Body of pancreas (tissue), 4 donors: ENCODE measurements around the gene PLPP3. TPM values are rescaled to one million over a fixed set of nuclear protein-coding genes. Genes with fewer than 3 reads are reported as not detected.

Experiments
- ATAC-seq: fragments of 150-250 bp; one replicate; pipeline ENCODE4 v1.9.1; 2016
- DNase-seq, 4 donors: peaks; one replicate each; pipeline ENCODE4 v3.0.0-alpha.2; 2019
- H3K27ac ChIP-seq, 4 donors: fragments of 200-600 bp; sonication (generic); 1 replicate in 3 of 4; 2 replicates in 1 of 4; pipeline versions ENCODE4 v1.5.1 to v1.6.1; 2016 to 2019; ENCODE audit warnings: mild to moderate bottlenecking in 1 of 4, mixed read lengths in 1 of 4, moderate library complexity in 1 of 4
- H3K27me3 ChIP-seq, 2 donors: fragments of 200-600 bp; sonication (generic); one replicate each; pipeline ENCODE4 v1.6.0; 2016; ENCODE audit warnings: mild to moderate bottlenecking in 1 of 2
- H3K36me3 ChIP-seq, 2 donors: fragments of 200-600 bp; sonication (generic); replicated peaks in 1 of 2; 2 replicates each; pipeline ENCODE4 v1.5.1; 2016; ENCODE audit warnings: low read depth in 2 of 2; ENCODE audit not compliant: insufficient read depth in 1 of 2
- H3K4me1 ChIP-seq: fragments of 200-600 bp; sonication (generic); one replicate; pipeline ENCODE4 v1.6.0; 2016
- H3K4me3 ChIP-seq, 2 donors: fragments of 200-600 bp; sonication (generic); 1 replicate in 1 of 2; 2 replicates in 1 of 2; pipeline ENCODE4 v1.5.1; 2016 to 2019
- H3K9me3 ChIP-seq, 3 donors: fragments of 200-600 bp; sonication (generic); 1 replicate in 2 of 3; 2 replicates in 1 of 3; pipeline ENCODE4 v1.5.1; 2016
- POLR2A ChIP-seq, 3 donors: fragments of 450-650 bp; IDR thresholded peaks; one replicate each; pipeline ENCODE4 v1.6.1; 2016; ENCODE audit warnings: antibody characterized with exemption in 3 of 3, mild to moderate bottlenecking in 2 of 3
- WGBS, 2 donors: methylation state at CpG; one replicate each; pipeline ENCODE4 v1.1.5; 2017; 5-methylcytosine and 5-hydroxymethylcytosine counted together
- intact Hi-C: fragments of 100-400 bp; cut with DNase I; formaldehyde crosslinking; loops from one replicate; pipeline ENCODE4 v1.15.1; 2023
- total RNA-seq, 2 donors: library from RNA; depleted of rRNA; stranded (reverse); fragments of >200 nt; gene quantifications; one replicate each; pipeline ENCODE4 v1.1.0, GENCODE V29; 2016
- TF ChIP-seq, protein P1 (sequence below), 7 experiments: fragments of 450-650 bp in 4 of 7; fragments of 200-600 bp in 3 of 7; sonication (generic) in 3 of 7; IDR thresholded peaks; one replicate each; pipeline ENCODE4 v1.5.1; 2016 to 2019; ENCODE audit warnings: antibody characterized with exemption in 7 of 7

PLPP3 gene
- total RNA-seq, 2 donors from 2014 or later: 35.8 to 52.7 TPM

DNA sequence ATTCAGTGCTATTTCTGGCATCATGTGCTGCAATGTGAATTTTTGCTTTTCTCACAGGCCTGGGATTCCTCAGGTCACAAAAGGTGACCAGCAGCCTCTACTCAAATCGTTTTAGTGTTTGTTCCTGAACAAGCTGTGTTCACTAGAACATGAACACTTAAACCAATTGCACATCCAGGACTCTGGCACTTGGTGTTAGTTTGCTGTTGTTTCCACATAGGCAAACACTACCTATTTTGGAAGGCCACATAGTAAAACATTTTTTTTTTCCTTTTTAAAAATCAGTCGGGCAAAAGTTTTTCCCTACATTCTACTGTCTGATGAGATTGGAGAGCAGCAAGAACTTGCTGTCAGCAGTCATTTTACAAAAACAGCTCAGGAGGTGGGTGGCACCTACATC is 83.2 kb downstream of the PLPP3 start:
- ATAC-seq: no peak
- intact Hi-C loops: no loop called here
- Histone ChIP-seq H3K27me3 (no peaks in the 10 kb centered on the region), H3K9me3 (no peaks in the 10 kb centered on the region), H3K36me3 (peaks cover 0 to 8% of the 10 kb centered on the region in 2 donors), H3K4me1 (peaks cover 16% of the 10 kb centered on the region), H3K27ac (no peak overlapping the region), H3K4me3 (no peak overlapping the region)
- WGBS, 2 donors: 43 to 49% methylated on average over 2 of the region's 2 CpGs
- DNase-seq: no peak
- no peak for TF ChIP-seq POLR2A (IDR thresholded peaks at IDR 0.05)
- TF ChIP-seq, protein P1, sequence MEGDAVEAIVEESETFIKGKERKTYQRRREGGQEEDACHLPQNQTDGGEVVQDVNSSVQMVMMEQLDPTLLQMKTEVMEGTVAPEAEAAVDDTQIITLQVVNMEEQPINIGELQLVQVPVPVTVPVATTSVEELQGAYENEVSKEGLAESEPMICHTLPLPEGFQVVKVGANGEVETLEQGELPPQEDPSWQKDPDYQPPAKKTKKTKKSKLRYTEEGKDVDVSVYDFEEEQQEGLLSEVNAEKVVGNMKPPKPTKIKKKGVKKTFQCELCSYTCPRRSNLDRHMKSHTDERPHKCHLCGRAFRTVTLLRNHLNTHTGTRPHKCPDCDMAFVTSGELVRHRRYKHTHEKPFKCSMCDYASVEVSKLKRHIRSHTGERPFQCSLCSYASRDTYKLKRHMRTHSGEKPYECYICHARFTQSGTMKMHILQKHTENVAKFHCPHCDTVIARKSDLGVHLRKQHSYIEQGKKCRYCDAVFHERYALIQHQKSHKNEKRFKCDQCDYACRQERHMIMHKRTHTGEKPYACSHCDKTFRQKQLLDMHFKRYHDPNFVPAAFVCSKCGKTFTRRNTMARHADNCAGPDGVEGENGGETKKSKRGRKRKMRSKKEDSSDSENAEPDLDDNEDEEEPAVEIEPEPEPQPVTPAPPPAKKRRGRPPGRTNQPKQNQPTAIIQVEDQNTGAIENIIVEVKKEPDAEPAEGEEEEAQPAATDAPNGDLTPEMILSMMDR (IDR thresholded peaks at IDR 0.05): no peak

DNA sequence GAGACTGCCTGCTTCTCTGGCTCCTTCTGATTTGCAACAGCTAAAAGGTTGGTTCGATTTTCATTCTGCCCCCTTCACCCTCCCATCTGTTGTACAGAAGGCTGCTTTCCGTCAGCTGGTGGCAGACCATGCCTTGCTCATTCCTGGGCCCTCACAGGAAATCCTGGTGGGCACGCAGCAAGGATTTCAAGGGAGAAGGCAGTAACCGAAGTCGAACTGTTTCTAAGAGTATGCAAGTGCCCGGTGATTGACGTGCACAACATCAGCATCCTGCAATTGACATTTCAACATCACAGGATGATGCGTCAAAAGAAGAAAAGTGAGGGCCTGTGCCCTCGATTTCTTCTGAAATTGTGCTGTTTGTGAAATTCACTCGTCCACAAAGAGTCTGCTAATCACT is 83.8 kb downstream of the PLPP3 start:
- Histone ChIP-seq H3K9me3 (no peaks in the 10 kb centered on the region), H3K36me3 (peaks cover 0 to 8% of the 10 kb centered on the region in 2 donors), H3K4me3 (no peak overlapping the region), H3K27me3 (no peaks in the 10 kb centered on the region), H3K4me1 (peaks cover 22% of the 10 kb centered on the region), H3K27ac (no peak overlapping the region)
- ATAC-seq: no peak
- TF ChIP-seq, protein P1 (IDR thresholded peaks at IDR 0.05): no peak
- TF ChIP-seq POLR2A (IDR thresholded peaks at IDR 0.05): no peak
- intact Hi-C loops: no loop called here
- DNase-seq: no peak
- WGBS, 2 donors: 71 to 80% methylated on average over 10 of the region's 10 CpGs

DNA sequence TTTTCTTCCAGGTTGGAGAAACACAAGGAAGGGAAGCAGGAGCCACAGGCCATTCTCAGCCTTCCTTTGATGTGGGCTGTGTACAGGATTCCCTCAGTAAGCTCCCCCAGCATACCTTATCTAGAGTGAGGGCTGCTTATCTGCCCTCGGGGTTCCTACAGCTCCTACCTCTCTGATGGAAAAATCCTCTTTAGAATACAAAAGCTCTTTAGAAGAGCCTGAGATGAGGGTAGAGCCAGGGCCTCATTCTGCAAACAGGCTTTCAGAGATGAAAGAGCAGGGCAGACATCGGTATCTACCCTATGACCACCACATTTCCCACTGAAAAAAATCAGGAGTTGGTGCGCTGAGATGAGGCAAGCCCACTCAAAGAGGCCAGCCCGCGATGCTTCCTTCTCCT is 85.1 kb downstream of the PLPP3 start:
- H3K4me1 ChIP-seq: peaks cover 24% of the 10 kb centered on the region
- no peak for TF ChIP-seq POLR2A (IDR thresholded peaks at IDR 0.05)
- TF ChIP-seq, protein P1 (IDR thresholded peaks at IDR 0.05): no peak

DNA sequence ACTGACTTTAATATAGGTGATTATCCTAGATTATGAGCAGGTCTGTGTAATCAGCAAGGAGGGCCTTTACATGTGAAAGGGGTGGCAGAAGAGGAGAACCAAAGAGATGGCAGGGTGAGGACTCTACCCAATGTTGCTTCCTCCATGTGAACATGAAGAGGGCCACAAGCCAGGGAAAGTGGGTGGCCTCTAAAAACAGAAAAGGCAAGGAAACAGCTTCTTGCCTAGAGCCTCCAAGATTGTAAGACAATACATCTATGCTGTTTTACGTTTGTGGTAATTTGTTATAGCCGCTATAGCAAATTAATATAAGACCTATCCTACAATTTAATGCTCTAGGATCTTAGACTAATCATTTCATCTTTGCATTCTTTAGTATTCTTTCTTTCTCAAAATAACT is 85.5 kb downstream of the PLPP3 start:
- no peak for DNase-seq
- peaks cover 24% of the 10 kb centered on the region for H3K4me1 ChIP-seq
- WGBS, 2 donors: 92 to 100% methylated on average over 2 of the region's 2 CpGs

More for the DNA sequence above, 85.1 kb downstream of the PLPP3 start:
- no peaks in the 10 kb centered on the region for H3K9me3 ChIP-seq
- intact Hi-C loops: no loop called here
- H3K36me3 ChIP-seq: peaks cover 0 to 8% of the 10 kb centered on the region in 2 donors
- ATAC-seq: no peak
- whole genome bisulfite sequencing, 2 donors: 75 to 80% methylated on average over 5 of the region's 5 CpGs
- no peak overlapping the region for H3K4me3 ChIP-seq
- H3K27ac ChIP-seq: no peak overlapping the region
- H3K27me3 ChIP-seq: no peaks in the 10 kb centered on the region
- no peak for DNase-seq

DNA sequence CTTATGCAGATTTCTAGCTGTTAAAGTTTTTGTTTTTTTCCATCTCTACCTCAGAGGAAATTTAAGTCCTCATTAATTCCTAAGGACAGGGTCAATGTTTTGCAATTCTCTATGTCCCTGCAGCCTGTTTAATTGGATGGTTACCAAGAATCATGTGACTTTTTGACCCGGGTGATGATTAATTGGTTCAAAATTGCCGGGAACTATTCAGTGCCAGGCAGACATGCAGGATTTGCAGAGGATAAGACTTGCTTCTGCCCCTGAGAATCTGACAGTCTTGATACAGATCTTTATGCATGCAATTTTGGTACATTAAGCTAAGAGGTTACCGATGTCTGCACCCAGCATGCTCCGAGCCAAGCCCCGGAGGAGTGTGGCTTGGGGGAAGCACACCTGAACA is 87.9 kb downstream of the PLPP3 start:
- H3K36me3 ChIP-seq: peaks cover 0 to 8% of the 10 kb centered on the region in 2 donors
- 43 to 53% methylated on average over 5 of the region's 5 CpGs for WGBS, 2 donors
- no peak for TF ChIP-seq POLR2A (IDR thresholded peaks at IDR 0.05)
- TF ChIP-seq, protein P1 (IDR thresholded peaks at IDR 0.05): no peak
- H3K27me3 ChIP-seq: no peaks in the 10 kb centered on the region
- DNase-seq (peak in 3 of 4 donors; percentile 13 to 43 (median 32)), ATAC-seq (peak; percentile 81)
- intact Hi-C loops: no loop called here
- H3K9me3 ChIP-seq: no peaks in the 10 kb centered on the region
- H3K27ac ChIP-seq: peak overlapping the region in 1 of 4 donors; percentile 55
- peaks cover 24% of the 10 kb centered on the region for H3K4me1 ChIP-seq
- H3K4me3 ChIP-seq: no peak overlapping the region

More for the DNA sequence above, 85.5 kb downstream of the PLPP3 start:
- ATAC-seq: no peak
- TF ChIP-seq, protein P1 (IDR thresholded peaks at IDR 0.05): no peak
- TF ChIP-seq POLR2A (IDR thresholded peaks at IDR 0.05): no peak
- intact Hi-C loops: no loop called here
- H3K27me3 ChIP-seq: no peaks in the 10 kb centered on the region
- no peak overlapping the region for H3K4me3 ChIP-seq
- H3K27ac ChIP-seq: no peak overlapping the region
- no peaks in the 10 kb centered on the region for H3K9me3 ChIP-seq
- H3K36me3 ChIP-seq: peaks cover 0 to 8% of the 10 kb centered on the region in 2 donors
